Erythroblast (primary cell): ENCODE data around the gene EYS.

Experiments
- GATA1 ChIP-seq: IDR thresholded peaks from 2 replicates; pipeline ENCODE4 v1.6.1; 2011; ENCODE audit warnings: low read depth, mild to moderate bottlenecking, control low read depth, low read length, moderate library complexity
- POLR2A ChIP-seq: IDR thresholded peaks from 2 replicates; pipeline ENCODE4 v1.6.1; 2011; ENCODE audit warnings: mild to moderate bottlenecking, low read length

DNA sequence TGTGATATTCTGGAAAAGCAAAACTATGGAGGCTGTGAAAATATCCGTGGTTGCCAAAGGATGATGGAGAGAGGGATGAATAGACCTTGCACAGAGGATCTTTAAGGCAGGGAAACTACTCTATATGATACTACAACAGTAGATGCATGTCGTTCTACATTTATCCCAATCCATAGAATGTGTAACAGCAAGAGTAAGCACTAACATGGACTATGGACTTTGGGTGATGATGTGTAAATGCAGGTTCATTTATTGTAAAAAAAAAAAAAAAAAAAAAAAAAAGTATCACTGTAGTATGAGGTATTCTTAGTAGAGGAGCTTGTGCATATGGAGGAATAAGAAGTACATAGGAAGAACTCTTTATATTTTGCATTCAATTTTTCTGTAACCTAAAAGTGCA, 1563.9 kb downstream of the EYS start:
- TF ChIP-seq POLR2A: no peak
- TF ChIP-seq GATA1: no peak
